H9 (cell line): ENCODE data around the gene CD200. TPM values are rescaled to one million over a fixed set of nuclear protein-coding genes. Genes with fewer than 3 reads are reported as not detected.
A peak's percentile ranks its signal among the peaks of the same experiment; 100 is the strongest.

Experiments
- DNase-seq: peaks from one replicate; pipeline ENCODE4 v3.0.0-alpha.2; 2017
- H2AFZ ChIP-seq: one replicate; pipeline ENCODE4 v1.6.1; 2013; ENCODE audit warnings: mild to moderate bottlenecking, low read length, control low read depth, moderate library complexity
- H2AK5ac ChIP-seq: 2 replicates; pipeline ENCODE4 v1.6.1; 2013; ENCODE audit warnings: low read length, control low read depth, mixed read lengths; ENCODE audit not compliant: insufficient read length
- H2BK120ac ChIP-seq: one replicate; pipeline ENCODE4 v1.6.1; 2013; ENCODE audit warnings: low read depth, mild to moderate bottlenecking, low read length, control low read depth, inconsistent platforms; ENCODE audit not compliant: poor library complexity, severe bottlenecking
- H2BK12ac ChIP-seq: 2 replicates; pipeline ENCODE4 v1.6.1; 2013; ENCODE audit warnings: low read length, control low read depth, mixed read lengths, low read depth; ENCODE audit not compliant: insufficient read length
- H2BK15ac ChIP-seq: 2 replicates; pipeline ENCODE4 v1.6.1; 2013; ENCODE audit warnings: low read depth, low read length, control low read depth
- H2BK20ac ChIP-seq: one replicate; pipeline ENCODE4 v1.6.1; 2013; ENCODE audit warnings: low read depth, mild to moderate bottlenecking, low read length, control low read depth, inconsistent platforms; ENCODE audit not compliant: poor library complexity, severe bottlenecking
- H2BK5ac ChIP-seq: 2 replicates; pipeline ENCODE4 v1.6.1; 2013; ENCODE audit warnings: low read length, control low read depth, mixed read lengths; ENCODE audit not compliant: insufficient read length
- H3K14ac ChIP-seq: 2 replicates; pipeline ENCODE4 v1.6.1; 2013; ENCODE audit warnings: low read length, control low read depth; ENCODE audit not compliant: insufficient read depth
- H3K18ac ChIP-seq: 2 replicates; pipeline ENCODE4 v1.6.1; 2013; ENCODE audit warnings: low read depth, mild to moderate bottlenecking, mixed read lengths, low read length, control low read depth; ENCODE audit not compliant: insufficient read length
- H3K23ac ChIP-seq: 2 replicates; pipeline ENCODE4 v1.6.1; 2013; ENCODE audit warnings: low read length, control low read depth, mixed read lengths, low read depth; ENCODE audit not compliant: insufficient read length
- H3K23me2 ChIP-seq: 2 replicates; pipeline ENCODE4 v1.6.1; 2013; ENCODE audit warnings: low read depth, mild to moderate bottlenecking, mixed read lengths, low read length, control low read depth; ENCODE audit not compliant: insufficient read length, poor library complexity, severe bottlenecking
- H3K27ac ChIP-seq: 2 replicates; pipeline ENCODE4 v1.5.1; 2013; ENCODE audit warnings: low read length, control low read depth, mixed read lengths, low read depth; ENCODE audit not compliant: insufficient read length
- H3K27me3 ChIP-seq: 2 replicates; pipeline ENCODE4 v1.6.1; 2013; ENCODE audit warnings: low read length, control low read depth, inconsistent platforms; ENCODE audit not compliant: insufficient read depth
- H3K4ac ChIP-seq: 2 replicates; pipeline ENCODE4 v1.6.1; 2013; ENCODE audit warnings: low read depth, mild to moderate bottlenecking, control low read depth, inconsistent platforms, low read length, moderate library complexity
- H3K4me1 ChIP-seq: 2 replicates; pipeline ENCODE4 v1.6.1; 2013; ENCODE audit warnings: low read length, control low read depth, inconsistent platforms; ENCODE audit not compliant: insufficient read depth
- H3K4me2 ChIP-seq: 2 replicates; pipeline ENCODE4 v1.6.1; 2013; ENCODE audit warnings: low read length, control low read depth, mixed read lengths; ENCODE audit not compliant: insufficient read length, insufficient read depth
- H3K56ac ChIP-seq: 2 replicates; pipeline ENCODE4 v1.6.1; 2013; ENCODE audit warnings: low read depth, mild to moderate bottlenecking, mixed read lengths, low read length, control low read depth; ENCODE audit not compliant: insufficient read length
- H3K79me1 ChIP-seq: 2 replicates; pipeline ENCODE4 v1.6.1; 2013; ENCODE audit warnings: low read depth, mild to moderate bottlenecking, moderate library complexity, low read length, control low read depth, inconsistent platforms; ENCODE audit not compliant: insufficient read depth, poor library complexity, severe bottlenecking
- H3K79me2 ChIP-seq: 2 replicates; pipeline ENCODE4 v1.6.1; 2013; ENCODE audit warnings: low read length, control low read depth, inconsistent platforms; ENCODE audit not compliant: insufficient read depth
- H3K9ac ChIP-seq: 2 replicates; pipeline ENCODE4 v1.6.1; 2013; ENCODE audit warnings: low read length, control low read depth, mixed read lengths; ENCODE audit not compliant: insufficient read length; ENCODE audit errors: extremely low read depth
- H3K9me3 ChIP-seq: one replicate; pipeline ENCODE4 v1.6.1; 2013; ENCODE audit warnings: low read depth, low read length, inconsistent platforms; ENCODE audit not compliant: control insufficient read depth
- H3T11ph ChIP-seq: one replicate; pipeline ENCODE4 v1.6.1; 2013; ENCODE audit warnings: mild to moderate bottlenecking, low read length, control low read depth, inconsistent platforms
- H4K20me1 ChIP-seq: one replicate; pipeline ENCODE4 v1.6.1; 2013; ENCODE audit not compliant: control insufficient read depth, insufficient read length, insufficient read depth
- H4K5ac ChIP-seq: 2 replicates; pipeline ENCODE4 v1.6.1; 2013; ENCODE audit warnings: low read depth, mild to moderate bottlenecking, mixed read lengths, low read length, control low read depth; ENCODE audit not compliant: insufficient read length
- H4K8ac ChIP-seq: replicated peaks from 2 replicates; pipeline ENCODE4 v1.6.1; 2013; ENCODE audit warnings: low read length, control low read depth, mixed read lengths, low read depth; ENCODE audit not compliant: insufficient read length
- H4K91ac ChIP-seq: 2 replicates; pipeline ENCODE4 v1.6.1; 2013; ENCODE audit warnings: low read depth, mild to moderate bottlenecking, moderate library complexity, mixed read lengths, low read length, control low read depth; ENCODE audit not compliant: insufficient read length
- H3K27ac Mint-ChIP-seq, 3 experiments: 2 replicates in 2 of 3; 3 replicates in 1 of 3; pipeline ENCODE4 v1.8.0; 2020 to 2021; ENCODE audit warnings: mixed read lengths in 3 of 3, mild to moderate bottlenecking in 1 of 3, moderate library complexity in 1 of 3
- H3K27me3 Mint-ChIP-seq: 2 replicates; pipeline ENCODE4 v1.8.0; 2021; ENCODE audit warnings: low read depth, mild to moderate bottlenecking, moderate library complexity, mixed read lengths
- H3K36me3 Mint-ChIP-seq, 3 experiments: 2 replicates in 2 of 3; 3 replicates in 1 of 3; pipeline ENCODE4 v1.8.0; 2020 to 2021; ENCODE audit warnings: low read depth in 3 of 3, mixed read lengths in 3 of 3; ENCODE audit not compliant: insufficient read depth in 1 of 3
- H3K4me1 Mint-ChIP-seq, 2 experiments: 2 replicates each; pipeline ENCODE4 v1.8.0; 2020; ENCODE audit warnings: mixed read lengths in 2 of 2
- H3K4me3 Mint-ChIP-seq, 2 experiments: 2 replicates in 1 of 2; 3 replicates in 1 of 2; pipeline ENCODE4 v1.8.0; 2020 to 2021; ENCODE audit warnings: mild to moderate bottlenecking in 2 of 2, mixed read lengths in 2 of 2, moderate library complexity in 1 of 2
- H3K9me3 Mint-ChIP-seq, 2 experiments: 2 replicates in 1 of 2; 3 replicates in 1 of 2; pipeline ENCODE4 v1.8.0; 2020; ENCODE audit warnings: mild to moderate bottlenecking in 2 of 2, mixed read lengths in 2 of 2, moderate library complexity in 1 of 2
- CTCF ChIP-seq: fragments of 200-600 bp; sonication (generic); conservative IDR thresholded peaks from 3 replicates; pipeline ENCODE4 v1.8.0; 2021; ENCODE audit warnings: antibody characterized with exemption, mild to moderate bottlenecking
- WGBS: extraction: QIAGEN DNeasy Blood & Tissue Kit; methylation state at CpG from one replicate; pipeline ENCODE4 v1.1.7; 2013; ENCODE audit warnings: missing lambda C conversion rate, low lambda C conversion rate, mixed read lengths; ENCODE audit not compliant: insufficient read length; ENCODE audit errors: extremely low coverage; 5-methylcytosine and 5-hydroxymethylcytosine counted together
- total RNA-seq: library from RNA; stranded (reverse); gene quantifications from 2 replicates; pipeline ENCODE4 v1.2.1, GENCODE V29; 2021

Gene CD200
- total RNA-seq, 1 experiment from 2014 or later = 51.6 TPM

GRCh38 chr3:112390783-112391641, 58.1 kb downstream of the CD200 start:
- Histone ChIP-seq H3K14ac (no peak overlapping the region), H2BK120ac (no peak overlapping the region), H3K79me2 (no peaks in the 10 kb centered on the region), H2BK15ac (no peak overlapping the region), H4K91ac (no peak overlapping the region), H2AFZ (no peak overlapping the region), H3K4me1 (peaks cover 4% of the 10 kb centered on the region; the same call in 1 of the 2 replicates), H3K4ac (no peak overlapping the region), H4K20me1 (no peaks in the 10 kb centered on the region), H3K9me3 (peaks cover 10% of the 10 kb centered on the region), H2AK5ac (no peak overlapping the region), H3T11ph (no peak overlapping the region), H3K4me2 (no peak overlapping the region), H3K23ac (no peak overlapping the region), H2BK12ac (peak overlapping the region; percentile 97), H3K27ac (peak overlapping the region; percentile 75), H3K9ac (no peak overlapping the region), H4K5ac (no peak overlapping the region), H2BK20ac (no peak overlapping the region), H4K8ac (no peak overlapping the region), H3K79me1 (no peaks in the 10 kb centered on the region), H3K18ac (no peak overlapping the region), H3K56ac (no peak overlapping the region), H3K27me3 (no peaks in the 10 kb centered on the region), H2BK5ac (peak overlapping the region; percentile 44), H3K23me2 (no peaks in the 10 kb centered on the region)
- H3K4me3 Mint-ChIP-seq = peak overlapping the region in 1 of 2 experiments; percentile 15; a peak in 1 of 5 replicates
- H3K4me1 Mint-ChIP-seq = peaks cover 36 to 41% of the 10 kb centered on the region in 2 experiments
- no peaks in the 10 kb centered on the region for H3K27me3 Mint-ChIP-seq
- peak; percentile 68 for DNase-seq
- peaks cover 16 to 18% of the 10 kb centered on the region in 2 experiments for H3K9me3 Mint-ChIP-seq
- TF ChIP-seq CTCF = no peak
- no CpG with 5 or more reads among the region's 4 CpGs for WGBS
- peak overlapping the region; percentile 95 to 98 (median 96) for H3K27ac Mint-ChIP-seq
- H3K36me3 Mint-ChIP-seq = peaks cover 12 to 19% (median 19%) of the 10 kb centered on the region in 3 experiments
